Measurements from ENCODE around the gene DLK2. TPM values are rescaled to one million over a fixed set of nuclear protein-coding genes. Genes with fewer than 3 reads are reported as not detected.
"Not testable (repeated sequence)": the region's sequence is repeated elsewhere in the genome, so short reads cannot be mapped to it uniquely, and the experiment has no call there.

DLK2 gene
- total and polyA plus RNA-seq, 2 donors (not counting 3 experiments of a cell fraction or from before 2014, with no cell fraction given), result 0.36 TPM; not detected in 1

DNA sequence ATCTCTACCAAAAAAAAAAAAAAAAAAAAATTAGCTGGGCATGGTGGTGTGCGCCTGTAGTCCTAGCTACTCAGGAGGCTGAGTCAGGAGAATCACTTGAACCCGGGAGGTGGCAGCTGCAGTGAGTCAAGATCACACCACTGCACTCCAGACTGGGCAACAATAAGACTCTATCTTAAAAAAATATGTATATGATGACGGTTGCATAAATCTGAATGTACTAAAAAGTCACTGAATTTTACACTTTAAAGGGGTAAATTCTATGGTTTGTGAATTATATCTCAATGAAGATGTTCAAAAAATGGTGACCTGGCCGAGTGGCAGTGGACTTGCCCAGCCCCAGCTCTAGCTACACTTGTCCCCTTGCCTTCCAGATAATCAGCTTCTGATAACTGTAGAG, 38.4 kb downstream of the DLK2 start:
- peaks cover 9 to 10% of the 10 kb centered on the region in 2 experiments for H3K27me3 ChIP-seq (ENCODE audit: control insufficient read depth in 2 of 2, insufficient read depth in 2 of 2, low read length in 2 of 2)
- no TSS peak for BruUV-seq (replicated peaks)
- no peak overlapping the region for H3K4me2 ChIP-seq (ENCODE audit: insufficient read depth, low read length)
- intact Hi-C loops (cut with micrococcal nuclease), result no loop called here
- TF ChIP-seq, protein P1, sequence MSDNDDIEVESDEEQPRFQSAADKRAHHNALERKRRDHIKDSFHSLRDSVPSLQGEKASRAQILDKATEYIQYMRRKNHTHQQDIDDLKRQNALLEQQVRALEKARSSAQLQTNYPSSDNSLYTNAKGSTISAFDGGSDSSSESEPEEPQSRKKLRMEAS (IDR thresholded peaks at IDR 0.05; ENCODE audit: insufficient read depth, insufficient read length), result no peak
- no peak for TF ChIP-seq FOS (IDR thresholded peaks at IDR 0.05; ENCODE audit: borderline replicate concordance, insufficient read depth, low read length)
- no peak for TF ChIP-seq JUN (IDR thresholded peaks at IDR 0.05; ENCODE audit: borderline replicate concordance, insufficient read depth, insufficient read length, low read depth)
- no peak for TF ChIP-seq POLR2AphosphoS5 (IDR thresholded peaks at IDR 0.05; ENCODE audit: insufficient read depth, low read depth, low read length)
- no peak for TF ChIP-seq GATA2 (IDR thresholded peaks at IDR 0.05; ENCODE audit: insufficient read depth, insufficient read length, low read depth, low read length)
- TF ChIP-seq CTCF (IDR thresholded peaks at IDR 0.05; ENCODE audit: extremely low read depth in 1 of 2, insufficient read depth in 1 of 2, low read depth in 1 of 2, low read length in 2 of 2), result no peak
- TF ChIP-seq POLR2A (IDR thresholded peaks at IDR 0.05; ENCODE audit: low read depth, low read length), result no peak
- TF ChIP-seq MYC (IDR thresholded peaks at IDR 0.05; ENCODE audit: low read depth, low read length), result no peak
- no peak for TF ChIP-seq EZH2 (IDR thresholded peaks at IDR 0.05; ENCODE audit: borderline replicate concordance, low read depth, low read length, severe bottlenecking)
- no peak overlapping the region for H3K27ac ChIP-seq (ENCODE audit: insufficient read depth, low read depth, low read length)
- DNase-seq (ENCODE audit: low read depth, low spot score) (no peak), FAIRE-seq (no peak)
- H3K9ac ChIP-seq (replicated peaks; ENCODE audit: extremely low read depth, insufficient read depth, low read length), result no peak overlapping the region
- ChIA-PET CTCF (interaction anchor here (0.6 kb wide), 1 partner anchor 409 kb away, joined by 3 read pairs; no protein-coding TSS in a partner anchor), POLR2A (no interaction called here)
- dilution Hi-C loops (cut with MboI; ENCODE audit: extremely low pct_ligation_motif_present, low sequenced_read_pairs), result no loop called here
- no peaks in the 10 kb centered on the region for H3K9me1 ChIP-seq (replicated peaks; ENCODE audit: control insufficient read depth, extremely low read depth, insufficient read depth, low read length)
- H2AFZ ChIP-seq (ENCODE audit: low read depth, low read length), result no peak overlapping the region
- no peaks in the 10 kb centered on the region for H3K36me3 ChIP-seq (ENCODE audit: control insufficient read depth in 2 of 2, extremely low read depth in 1 of 2, insufficient read depth in 2 of 2, low read length in 2 of 2)
- no peaks in the 10 kb centered on the region for H3K4me1 ChIP-seq (ENCODE audit: control insufficient read depth, extremely low read depth, insufficient read depth, low read length)
- no peaks in the 10 kb centered on the region for H4K20me1 ChIP-seq (replicated peaks; ENCODE audit: control insufficient read depth, extremely low read depth, insufficient read depth, low read length)
- H3K9me3 ChIP-seq (replicated peaks; ENCODE audit: control insufficient read depth, insufficient read depth, low read length), result no peaks in the 10 kb centered on the region
- no peaks in the 10 kb centered on the region for H3K79me2 ChIP-seq (ENCODE audit: control insufficient read depth, insufficient read depth, low read length)
- H3K4me3 ChIP-seq (replicated peaks in 1 of 3; ENCODE audit: insufficient read depth in 1 of 3, low read depth in 1 of 3, low read length in 3 of 3), result no peak overlapping the region

GRCh38 chr6:43415275-43415674, 40.1 kb downstream of the DLK2 start:
- POLR2A ChIA-PET, result interaction anchor here (0.6 kb wide), 1 partner anchor 49 kb away, joined by 3 read pairs; no protein-coding TSS in a partner anchor
- H3K27me3 ChIP-seq (ENCODE audit: control insufficient read depth in 2 of 2, insufficient read depth in 2 of 2, low read length in 2 of 2), result peaks cover 9 to 10% of the 10 kb centered on the region in 2 experiments
- H2AFZ ChIP-seq (ENCODE audit: low read depth, low read length); H3K9me3 ChIP-seq (replicated peaks; ENCODE audit: control insufficient read depth, insufficient read depth, low read length); BruUV-seq (replicated peaks); FAIRE-seq; H3K9ac ChIP-seq (replicated peaks; ENCODE audit: extremely low read depth, insufficient read depth, low read length); H3K4me2 ChIP-seq (ENCODE audit: insufficient read depth, low read length); DNase-seq (ENCODE audit: low read depth, low spot score); H3K36me3 ChIP-seq (ENCODE audit: control insufficient read depth in 2 of 2, extremely low read depth in 1 of 2, insufficient read depth in 2 of 2, low read length in 2 of 2); H3K79me2 ChIP-seq (ENCODE audit: control insufficient read depth, insufficient read depth, low read length); intact Hi-C loops (cut with micrococcal nuclease); H3K4me1 ChIP-seq (ENCODE audit: control insufficient read depth, extremely low read depth, insufficient read depth, low read length); dilution Hi-C loops (cut with MboI; ENCODE audit: extremely low pct_ligation_motif_present, low sequenced_read_pairs); H4K20me1 ChIP-seq (replicated peaks; ENCODE audit: control insufficient read depth, extremely low read depth, insufficient read depth, low read length); CTCF ChIA-PET; H3K9me1 ChIP-seq (replicated peaks; ENCODE audit: control insufficient read depth, extremely low read depth, insufficient read depth, low read length); H3K27ac ChIP-seq (ENCODE audit: insufficient read depth, low read depth, low read length); H3K4me3 ChIP-seq (replicated peaks in 1 of 3; ENCODE audit: insufficient read depth in 1 of 3, low read depth in 1 of 3, low read length in 3 of 3): not testable (repeated sequence)
